ENCODE results near the gene PARD6A. TPM values are rescaled to one million over a fixed set of nuclear protein-coding genes. Genes with fewer than 3 reads are reported as not detected.

PARD6A gene
- total RNA-seq, 1 experiment from 2014 or later: 6.6 TPM

DNA sequence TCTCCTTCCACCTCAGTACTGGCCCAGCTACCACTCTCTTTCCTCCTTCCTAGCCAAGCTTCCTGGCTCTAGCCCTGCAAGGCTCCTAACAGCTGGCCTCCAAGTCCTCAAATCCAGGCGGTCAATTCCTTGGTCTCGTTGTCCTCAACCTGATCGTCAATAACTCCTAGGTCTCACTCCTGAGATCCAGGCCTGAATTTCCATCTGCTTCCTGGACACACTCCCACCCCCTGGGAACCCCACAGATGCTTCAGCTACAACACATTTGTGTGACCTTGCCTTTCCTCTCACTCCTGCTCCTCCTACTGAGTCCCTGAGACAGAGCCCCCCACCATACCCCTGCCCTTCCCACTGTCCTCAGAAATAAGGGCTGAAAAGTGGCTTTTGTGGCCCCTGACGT lies 3.5 kb downstream of the PARD6A start:
- in situ Hi-C loops (cut with HindIII; ENCODE audit: low sequenced_read_pairs): no loop called here
- DNase-seq (ENCODE audit: low spot score): peak; percentile 92

- in situ Hi-C loops (cut with HindIII; ENCODE audit: low sequenced_read_pairs): no loop called here
- no peak for DNase-seq (ENCODE audit: low spot score)
These were observed 4.1 kb downstream of the PARD6A start for GRCh38 chr16:67664871-67665270.

- DNase-seq (ENCODE audit: low spot score): no peak
- in situ Hi-C loops (cut with HindIII; ENCODE audit: low sequenced_read_pairs): no loop called here
These were observed 4.8 kb downstream of the PARD6A start for GRCh38 chr16:67665598-67665997.

DNA sequence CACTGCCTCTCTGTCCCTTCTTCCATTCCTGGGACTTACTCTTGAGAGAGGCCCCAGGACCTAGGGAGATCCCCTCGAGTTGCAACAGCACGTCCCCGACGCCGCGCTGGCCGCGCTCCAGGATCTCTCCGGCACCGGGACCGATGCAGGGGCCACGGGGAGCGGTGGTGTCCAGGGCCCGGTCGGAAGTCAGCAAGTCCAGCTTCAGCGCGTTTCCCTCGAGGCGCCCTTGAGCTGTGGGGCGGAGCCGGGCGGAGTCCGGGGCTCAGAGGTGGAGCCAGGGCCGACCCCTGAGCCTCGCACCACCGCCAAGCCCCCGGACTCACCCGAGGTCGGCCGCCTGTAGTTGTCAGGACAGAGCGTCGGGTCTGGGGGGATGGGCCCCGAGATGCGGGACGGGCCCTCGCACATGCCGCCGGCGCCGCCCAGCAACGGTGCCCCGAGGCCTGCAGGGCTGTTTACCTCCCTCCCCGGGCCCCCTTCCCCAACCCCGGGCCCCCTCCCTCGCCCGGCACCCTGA lies 5.3 kb downstream of the PARD6A start:
- DNase-seq (ENCODE audit: low spot score): no peak
- in situ Hi-C loops (cut with HindIII; ENCODE audit: low sequenced_read_pairs): no loop called here

GRCh38 chr16:67666559-67667452 lies 6.0 kb downstream of the PARD6A start, which contains the start of the genes C16orf86 and ENKD1:
TSS of gene C16orf86 (plus strand) at chr16:67666814. CDS start at chr16:67666971, 157 bp downstream.
TSS of gene ENKD1 (minus strand) at chr16:67666750. CDS start at chr16:67666442, 308 bp downstream.
- peak; percentile 81 for DNase-seq (ENCODE audit: low spot score)
- in situ Hi-C loops (cut with HindIII; ENCODE audit: low sequenced_read_pairs): no loop called here

DNA sequence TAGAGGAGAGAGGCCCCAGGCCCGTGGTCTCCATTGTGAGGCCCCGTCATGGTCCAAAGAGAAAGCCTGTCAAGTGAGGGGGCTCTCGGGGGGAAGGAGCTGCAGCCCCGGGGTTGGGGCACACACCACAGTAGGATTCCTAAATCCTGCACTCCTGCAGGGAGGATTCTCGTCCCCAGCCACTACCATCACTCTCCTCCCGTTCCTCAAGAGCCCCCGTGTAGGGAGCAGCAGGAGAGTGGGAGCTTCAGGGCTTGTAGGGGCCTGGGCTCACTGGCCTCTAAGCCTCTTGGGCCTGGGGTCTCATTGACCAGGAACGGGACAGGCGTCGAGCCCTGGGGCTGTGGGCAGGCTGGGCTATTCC lies 6.7 kb downstream of the PARD6A start:
- in situ Hi-C loops (cut with HindIII; ENCODE audit: low sequenced_read_pairs): no loop called here

GRCh38 chr16:67667817-67668494 lies 7.2 kb downstream of the PARD6A start:
- DNase-seq (ENCODE audit: low spot score): peak; percentile 86
- in situ Hi-C loops (cut with HindIII; ENCODE audit: low sequenced_read_pairs): no loop called here

More for the DNA sequence above, 6.7 kb downstream of the PARD6A start:
- DNase-seq (ENCODE audit: low spot score): no peak

GRCh38 chr16:67668495-67669157 lies 7.9 kb downstream of the PARD6A start:
- DNase-seq (ENCODE audit: low spot score): no peak
- in situ Hi-C loops (cut with HindIII; ENCODE audit: low sequenced_read_pairs): no loop called here

GRCh38 chr16:67669499-67670101 lies 8.8 kb downstream of the PARD6A start:
- no peak for DNase-seq (ENCODE audit: low spot score)
- in situ Hi-C loops (cut with HindIII; ENCODE audit: low sequenced_read_pairs): no loop called here

DNA sequence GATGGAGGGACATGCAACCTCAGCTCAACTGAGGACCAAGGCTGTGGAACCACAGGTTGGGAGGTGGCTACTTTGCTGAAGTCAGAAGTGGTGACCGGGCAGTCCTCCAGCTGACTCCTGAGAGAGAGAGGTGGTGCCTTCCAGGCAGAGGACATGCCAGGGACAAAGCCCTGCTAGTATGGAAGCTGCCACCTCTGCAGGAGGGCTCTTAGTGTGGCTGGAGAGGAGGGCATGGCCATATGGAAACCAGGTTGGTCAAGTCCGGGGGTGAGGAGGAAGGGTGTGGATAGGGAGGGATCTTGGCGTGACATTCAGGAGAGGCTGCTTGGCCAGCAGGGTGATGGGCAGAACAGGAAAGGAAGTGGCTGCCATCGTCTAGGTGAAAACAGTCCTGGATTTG lies 11.5 kb downstream of the PARD6A start:
- peak; percentile 98 for DNase-seq (ENCODE audit: low spot score)
- in situ Hi-C loops (cut with HindIII; ENCODE audit: low sequenced_read_pairs): no loop called here

DNA sequence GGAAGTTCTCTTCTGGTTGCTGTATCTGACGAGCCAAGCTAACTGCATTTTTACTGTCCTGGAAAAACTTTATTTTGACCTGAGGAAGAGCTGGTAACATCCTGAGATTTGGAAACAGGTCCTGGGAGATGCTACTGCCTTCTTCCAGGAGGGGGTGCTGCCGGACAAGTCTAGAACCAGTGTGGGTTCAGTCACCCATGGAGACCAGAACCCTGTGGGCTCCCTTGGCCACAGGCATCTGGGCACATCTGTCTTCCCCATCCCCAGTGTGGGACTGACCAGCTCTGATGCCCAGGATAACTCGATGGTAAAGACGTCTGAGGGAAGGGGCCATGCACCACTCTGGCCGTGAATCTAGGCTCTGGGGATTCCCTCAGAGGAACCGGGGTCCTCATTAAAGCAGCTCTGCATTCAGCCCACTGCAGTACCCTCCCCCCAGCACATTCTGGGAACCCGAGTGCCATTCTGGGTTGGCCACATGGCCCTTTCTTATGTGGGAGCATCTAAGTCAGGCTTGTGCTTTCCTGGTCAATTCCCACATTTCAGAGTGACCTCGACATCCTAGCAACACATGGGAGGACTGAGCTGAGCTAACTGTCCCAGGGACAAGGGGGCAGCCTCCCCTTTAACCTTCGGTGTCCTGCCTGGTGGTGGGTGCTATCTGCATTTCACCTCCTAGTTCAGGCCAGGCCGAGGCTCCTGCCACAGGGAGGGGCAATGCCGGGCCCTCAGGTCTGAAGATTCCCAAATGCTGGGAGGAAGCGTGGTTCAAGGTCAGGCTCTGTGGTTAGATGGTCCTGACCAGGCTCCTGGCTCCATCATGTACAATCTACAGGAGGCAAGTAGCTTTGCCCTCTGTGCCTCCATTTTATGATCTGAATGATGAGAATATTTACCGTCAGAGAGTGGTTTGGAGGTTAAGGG lies 12.2 kb downstream of the PARD6A start:
- in situ Hi-C loops (cut with HindIII; ENCODE audit: low sequenced_read_pairs): no loop called here
- no peak for DNase-seq (ENCODE audit: low spot score)

DNA sequence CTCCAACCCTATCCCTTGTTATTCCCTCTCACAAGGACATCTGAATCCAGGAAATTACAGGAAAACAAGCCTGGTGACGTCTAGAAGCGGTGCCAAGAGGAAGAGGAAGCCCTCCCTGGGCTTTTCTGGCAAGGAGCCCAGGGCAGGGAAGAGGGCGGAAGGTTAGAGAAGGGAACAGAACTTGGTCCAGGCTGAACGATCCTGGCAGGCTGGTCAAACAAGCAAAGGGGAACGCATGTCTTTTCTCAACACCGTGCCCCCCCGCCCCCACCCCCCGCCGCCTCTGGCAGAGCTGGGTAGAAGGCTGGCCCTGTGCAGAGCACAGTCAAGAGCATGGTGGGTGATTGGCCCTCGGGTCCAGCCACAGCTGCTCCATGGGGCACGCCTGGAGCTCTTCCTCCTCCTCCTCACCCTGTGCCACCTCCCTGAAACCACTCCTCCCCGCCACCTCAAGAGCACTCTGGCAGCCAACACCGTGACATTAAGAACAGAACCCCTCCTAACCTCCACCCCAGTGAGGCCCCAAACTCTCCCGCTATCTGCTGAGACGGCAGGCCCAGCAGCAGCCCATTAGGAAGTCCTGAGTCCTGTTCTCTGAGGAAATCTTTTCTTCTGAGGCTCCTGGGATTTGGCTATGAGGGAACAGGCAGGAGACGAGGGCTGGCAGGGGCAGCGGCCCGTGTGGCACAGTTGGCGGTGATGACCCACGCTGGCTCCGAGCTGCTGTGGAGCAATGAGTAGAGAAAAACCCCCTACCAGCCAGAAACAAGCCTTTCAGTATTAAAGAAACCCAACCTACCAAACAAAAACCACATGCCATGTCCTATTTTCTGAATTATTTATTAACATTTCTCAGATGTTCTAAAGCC lies 13.2 kb downstream of the PARD6A start:
- in situ Hi-C loops (cut with HindIII; ENCODE audit: low sequenced_read_pairs): no loop called here
- DNase-seq (ENCODE audit: low spot score): peak; percentile 82

DNA sequence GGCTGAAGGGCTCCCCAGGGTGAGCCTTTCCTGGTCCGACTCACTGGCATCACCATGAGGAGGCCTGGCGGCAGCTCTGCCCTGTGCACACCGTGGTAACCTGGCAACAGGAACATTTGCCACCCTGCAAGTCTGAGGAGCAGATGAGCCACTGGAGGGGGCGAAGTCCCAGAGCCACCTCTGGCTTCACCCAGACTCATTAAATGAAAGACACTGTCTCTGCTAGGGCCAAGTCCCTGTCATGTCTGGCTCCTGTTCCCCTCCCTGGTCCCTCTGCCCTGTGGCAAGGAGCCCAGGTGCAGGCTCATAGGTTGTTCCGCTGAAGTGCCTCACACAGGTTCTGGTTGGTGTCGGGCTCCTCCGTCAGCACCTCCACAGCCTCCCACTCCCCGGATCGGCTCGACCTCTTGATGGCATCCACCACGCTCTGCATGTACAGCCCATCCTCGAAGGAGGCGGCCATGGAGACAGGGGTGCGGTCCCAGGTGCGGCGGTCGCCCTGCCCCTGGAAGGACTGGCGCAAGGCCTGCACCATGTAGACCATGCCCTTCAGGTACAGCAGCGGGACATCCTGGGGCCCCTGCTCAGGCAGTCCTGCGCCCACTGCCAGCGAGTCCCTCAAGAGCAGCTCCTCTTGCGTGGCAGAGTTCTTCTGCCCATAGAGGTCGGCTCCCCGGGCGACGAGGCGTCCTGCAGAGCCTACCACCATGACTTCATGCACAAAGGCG lies 14.3 kb downstream of the PARD6A start:
- in situ Hi-C loops (cut with HindIII; ENCODE audit: low sequenced_read_pairs): loop anchor here (25.0 kb wide), 1 partner anchor 212 kb away; the partner anchor contains the start of genes NRN1L and PSKH1
- DNase-seq (ENCODE audit: low spot score): peak; percentile 56

GRCh38 chr16:67675579-67675935 lies 14.8 kb downstream of the PARD6A start:
- in situ Hi-C loops (cut with HindIII; ENCODE audit: low sequenced_read_pairs): loop anchor here (25.0 kb wide), 1 partner anchor 212 kb away; the partner anchor contains the start of genes NRN1L and PSKH1
- no peak for DNase-seq (ENCODE audit: low spot score)

GRCh38 chr16:67675999-67676398 lies 15.2 kb downstream of the PARD6A start:
- in situ Hi-C loops (cut with HindIII; ENCODE audit: low sequenced_read_pairs): loop anchor here (25.0 kb wide), 1 partner anchor 211 kb away; the partner anchor contains the start of genes NRN1L and PSKH1
- DNase-seq (ENCODE audit: low spot score): no peak

GRCh38 chr16:67676516-67676915 lies 15.8 kb downstream of the PARD6A start:
- in situ Hi-C loops (cut with HindIII; ENCODE audit: low sequenced_read_pairs): loop anchor here (25.0 kb wide), 1 partner anchor 211 kb away; the partner anchor contains the start of genes NRN1L and PSKH1
- no peak for DNase-seq (ENCODE audit: low spot score)

Measured in G401 (cell line).